ENCODE results near the gene MPV17L.

DNA sequence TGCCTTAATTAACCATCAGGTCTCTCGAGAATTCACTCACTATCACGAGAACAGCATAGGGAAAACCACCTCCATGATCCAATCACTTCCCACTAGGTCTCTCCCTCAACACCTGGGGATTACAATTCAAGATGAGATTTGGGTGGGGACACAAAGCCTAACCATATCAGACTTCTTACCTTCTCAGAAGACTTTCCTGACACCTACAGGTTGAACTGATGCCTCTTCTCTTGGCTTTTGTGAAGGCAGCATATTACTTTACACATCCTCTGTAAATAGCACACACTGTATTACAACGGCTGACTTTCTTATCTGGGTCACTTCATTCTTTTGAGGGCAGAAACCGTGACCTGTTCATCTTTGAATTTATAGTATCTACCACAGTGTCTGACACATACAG is 62.4 kb downstream of the MPV17L start:
- TF ChIP-seq, protein P1, sequence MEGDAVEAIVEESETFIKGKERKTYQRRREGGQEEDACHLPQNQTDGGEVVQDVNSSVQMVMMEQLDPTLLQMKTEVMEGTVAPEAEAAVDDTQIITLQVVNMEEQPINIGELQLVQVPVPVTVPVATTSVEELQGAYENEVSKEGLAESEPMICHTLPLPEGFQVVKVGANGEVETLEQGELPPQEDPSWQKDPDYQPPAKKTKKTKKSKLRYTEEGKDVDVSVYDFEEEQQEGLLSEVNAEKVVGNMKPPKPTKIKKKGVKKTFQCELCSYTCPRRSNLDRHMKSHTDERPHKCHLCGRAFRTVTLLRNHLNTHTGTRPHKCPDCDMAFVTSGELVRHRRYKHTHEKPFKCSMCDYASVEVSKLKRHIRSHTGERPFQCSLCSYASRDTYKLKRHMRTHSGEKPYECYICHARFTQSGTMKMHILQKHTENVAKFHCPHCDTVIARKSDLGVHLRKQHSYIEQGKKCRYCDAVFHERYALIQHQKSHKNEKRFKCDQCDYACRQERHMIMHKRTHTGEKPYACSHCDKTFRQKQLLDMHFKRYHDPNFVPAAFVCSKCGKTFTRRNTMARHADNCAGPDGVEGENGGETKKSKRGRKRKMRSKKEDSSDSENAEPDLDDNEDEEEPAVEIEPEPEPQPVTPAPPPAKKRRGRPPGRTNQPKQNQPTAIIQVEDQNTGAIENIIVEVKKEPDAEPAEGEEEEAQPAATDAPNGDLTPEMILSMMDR (IDR thresholded peaks at IDR 0.05): no peak
- TF ChIP-seq POLR2AphosphoS5 (IDR thresholded peaks at IDR 0.05) (no peak), POLR2A (IDR thresholded peaks at IDR 0.05) (no peak)

All from stomach (tissue), 4 donors.